HEK293T (cell line): Measurements from ENCODE around the gene ASB3.

Experiments
- BHLHE40 ChIP-seq: fragments of 450-650 bp; IDR thresholded peaks from 2 replicates; pipeline ENCODE4 v1.6.1; 2016; ENCODE audit warnings: mild to moderate bottlenecking, moderate library complexity, borderline replicate concordance
- FOXA1 ChIP-seq: fragments of 450-650 bp; IDR thresholded peaks from 2 replicates; pipeline ENCODE4 v1.6.1; 2016; ENCODE audit warnings: mild to moderate bottlenecking
- FOXK2 ChIP-seq: fragments of 450-650 bp; IDR thresholded peaks from 2 replicates; pipeline ENCODE4 v1.6.1; 2016; ENCODE audit warnings: mild to moderate bottlenecking
- FOXM1 ChIP-seq: fragments of 450-650 bp; IDR thresholded peaks from 2 replicates; pipeline ENCODE4 v1.6.1; 2017; ENCODE audit warnings: mild to moderate bottlenecking, borderline replicate concordance
- NFRKB ChIP-seq: fragments of 450-650 bp; IDR thresholded peaks from 2 replicates; pipeline ENCODE4 v1.6.1; 2016; ENCODE audit warnings: mild to moderate bottlenecking, moderate library complexity
- SP1 ChIP-seq: fragments of 450-650 bp; IDR thresholded peaks from 2 replicates; pipeline ENCODE4 v1.6.1; 2017
- SUZ12 ChIP-seq: fragments of 450-650 bp; IDR thresholded peaks from 2 replicates; pipeline ENCODE4 v1.6.1; 2016; ENCODE audit warnings: mild to moderate bottlenecking
- TARDBP ChIP-seq: fragments of 450-650 bp; IDR thresholded peaks from 2 replicates; pipeline ENCODE4 v1.6.1; 2016

GRCh38 chr2:53827398-53828175 is 40.8 kb upstream of the ASB3 start:
- TF ChIP-seq BHLHE40 = no peak
- no peak for TF ChIP-seq SP1
- TF ChIP-seq TARDBP = no peak
- TF ChIP-seq FOXK2 = no peak
- TF ChIP-seq FOXA1 = no peak
- TF ChIP-seq SUZ12 = no peak
- no peak for TF ChIP-seq FOXM1
- no peak for TF ChIP-seq NFRKB
